HepG2 (cell line): Measurements from ENCODE around the gene VAX1.

ENCODE experiments used
- FOSL2 ChIP-seq: sonication (generic); formaldehyde crosslinking; IDR thresholded peaks from 2 replicates; pipeline ENCODE4 v1.4.0; 2020; ENCODE audit warnings: missing genetic modification reagents
- MEF2D ChIP-seq: sonication (generic); formaldehyde crosslinking; IDR thresholded peaks from 2 replicates; pipeline ENCODE4 v1.5.1; 2020; ENCODE audit warnings: mild to moderate bottlenecking, missing genetic modification reagents
- POLR2A ChIP-seq, 2 experiments: IDR thresholded peaks; 2 replicates each; pipeline ENCODE4 v1.6.1; 2011; ENCODE audit warnings: low read depth in 2 of 2, low read length in 2 of 2, mild to moderate bottlenecking in 1 of 2, moderate library complexity in 1 of 2; ENCODE audit not compliant: insufficient read depth in 1 of 2
- POLR2AphosphoS5 ChIP-seq: IDR thresholded peaks from 2 replicates; pipeline ENCODE4 v1.6.1; 2012; ENCODE audit warnings: low read depth, low read length
- RFX5 ChIP-seq: IDR thresholded peaks from 2 replicates; pipeline ENCODE4 v1.6.1; 2011; ENCODE audit warnings: low read depth, low read length, improper control_type of control experiment
- ZNF34 ChIP-seq: sonication (generic); formaldehyde crosslinking; IDR thresholded peaks from 2 replicates; pipeline ENCODE4 v1.4.0; 2020; ENCODE audit warnings: mild to moderate bottlenecking, missing genetic modification reagents, borderline replicate concordance
- TF ChIP-seq, protein P1 (sequence below): sonication (generic); formaldehyde crosslinking; IDR thresholded peaks from 2 replicates; pipeline ENCODE4 v1.8.0; 2022; ENCODE audit warnings: missing genetic modification reagents, mild to moderate bottlenecking, borderline replicate concordance
- TF ChIP-seq, protein P2 (sequence below): IDR thresholded peaks from 2 replicates; pipeline ENCODE4 v1.6.1; 2016; ENCODE audit warnings: low read depth

GRCh38 chr10:117158297-117158696 lies 20.2 kb upstream of the VAX1 start:
- no peak for TF ChIP-seq FOSL2 (CRISPR knock-in tag)
- no peak for TF ChIP-seq RFX5
- TF ChIP-seq MEF2D (CRISPR knock-in tag) = no peak
- TF ChIP-seq, protein P1, sequence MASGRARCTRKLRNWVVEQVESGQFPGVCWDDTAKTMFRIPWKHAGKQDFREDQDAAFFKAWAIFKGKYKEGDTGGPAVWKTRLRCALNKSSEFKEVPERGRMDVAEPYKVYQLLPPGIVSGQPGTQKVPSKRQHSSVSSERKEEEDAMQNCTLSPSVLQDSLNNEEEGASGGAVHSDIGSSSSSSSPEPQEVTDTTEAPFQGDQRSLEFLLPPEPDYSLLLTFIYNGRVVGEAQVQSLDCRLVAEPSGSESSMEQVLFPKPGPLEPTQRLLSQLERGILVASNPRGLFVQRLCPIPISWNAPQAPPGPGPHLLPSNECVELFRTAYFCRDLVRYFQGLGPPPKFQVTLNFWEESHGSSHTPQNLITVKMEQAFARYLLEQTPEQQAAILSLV = no peak
- no peak for TF ChIP-seq ZNF34 (CRISPR knock-in tag)
- no peak for TF ChIP-seq POLR2AphosphoS5
- no peak for TF ChIP-seq POLR2A (IDR thresholded peaks at IDR 0.05; ENCODE audit: insufficient read depth in 1 of 2, low read depth in 2 of 2, low read length in 2 of 2)
- TF ChIP-seq, protein P2, sequence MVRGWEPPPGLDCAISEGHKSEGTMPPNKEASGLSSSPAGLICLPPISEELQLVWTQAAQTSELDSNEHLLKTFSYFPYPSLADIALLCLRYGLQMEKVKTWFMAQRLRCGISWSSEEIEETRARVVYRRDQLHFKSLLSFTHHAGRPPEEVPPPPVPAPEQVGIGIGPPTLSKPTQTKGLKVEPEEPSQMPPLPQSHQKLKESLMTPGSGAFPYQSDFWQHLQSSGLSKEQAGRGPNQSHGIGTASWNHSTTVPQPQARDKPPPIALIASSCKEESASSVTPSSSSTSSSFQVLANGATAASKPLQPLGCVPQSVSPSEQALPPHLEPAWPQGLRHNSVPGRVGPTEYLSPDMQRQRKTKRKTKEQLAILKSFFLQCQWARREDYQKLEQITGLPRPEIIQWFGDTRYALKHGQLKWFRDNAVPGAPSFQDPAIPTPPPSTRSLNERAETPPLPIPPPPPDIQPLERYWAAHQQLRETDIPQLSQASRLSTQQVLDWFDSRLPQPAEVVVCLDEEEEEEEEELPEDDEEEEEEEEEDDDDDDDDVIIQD (CRISPR knock-in tag) = no peak
